Liver (tissue), 3 donors: ENCODE measurements around the gene ARHGEF4.

Experiments
- CTCF ChIP-seq: fragments of 150-350 bp; IDR thresholded peaks from 2 replicates; pipeline ENCODE4 v1.5.1; 2017; ENCODE audit warnings: improper control_type of control experiment, low read depth, low read length; ENCODE audit not compliant: missing input control
- FOXA2 ChIP-seq: IDR thresholded peaks from 2 replicates; pipeline ENCODE4 v1.6.1; 2016; ENCODE audit warnings: antibody characterized with exemption
- HNF4A ChIP-seq, 2 donors: conservative IDR thresholded peaks; 2 replicates each; pipeline ENCODE4 v1.6.1; 2016; ENCODE audit warnings: antibody characterized with exemption in 2 of 2, mild to moderate bottlenecking in 2 of 2
- HNF4G ChIP-seq: IDR thresholded peaks from 2 replicates; pipeline ENCODE4 v1.6.1; 2016; ENCODE audit warnings: antibody characterized with exemption
- MAX ChIP-seq: IDR thresholded peaks from 2 replicates; pipeline ENCODE4 v1.6.1; 2016; ENCODE audit warnings: antibody characterized with exemption
- REST ChIP-seq: IDR thresholded peaks from 2 replicates; pipeline ENCODE4 v1.6.1; 2016; ENCODE audit warnings: antibody characterized with exemption, mild to moderate bottlenecking
- TAF1 ChIP-seq: conservative IDR thresholded peaks from 2 replicates; pipeline ENCODE4 v1.6.1; 2016; ENCODE audit warnings: antibody characterized with exemption, mild to moderate bottlenecking
- YY1 ChIP-seq: IDR thresholded peaks from 2 replicates; pipeline ENCODE4 v1.6.1; 2016; ENCODE audit warnings: antibody characterized with exemption, mild to moderate bottlenecking
- donor health status: healthy.
- donor health status: healthy.

GRCh38 chr2:130837175-130837810, 579 bp downstream of the ARHGEF4 start:
- no peak for TF ChIP-seq CTCF
- no peak for TF ChIP-seq HNF4G
- TF ChIP-seq FOXA2: no peak
- no peak for TF ChIP-seq YY1
- no peak for TF ChIP-seq REST
- TF ChIP-seq MAX: no peak
- TF ChIP-seq TAF1: no peak
- no peak for TF ChIP-seq HNF4A (conservative IDR thresholded peaks at IDR 0.05)
